H1 (cell line): ENCODE results near the gene STRIP2. TPM values are rescaled to one million over a fixed set of nuclear protein-coding genes. Genes with fewer than 3 reads are reported as not detected.

Experiments used
- CTCF ChIA-PET: fragments of 300-600 bp; sonication (Branson Sonifier 250); formaldehyde crosslinking; loops from one replicate; lab custom pipeline; 2021; ENCODE audit not compliant: partially characterized antibody; lab: Charles Lee
- POLR2A ChIA-PET: fragments of 300-600 bp; sonication (Branson Sonifier 250); formaldehyde crosslinking; loops from one replicate; lab custom pipeline; 2021; ENCODE audit warnings: inconsistent platforms; ENCODE audit not compliant: partially characterized antibody; lab: Charles Lee
- DNase-seq, 2 experiments: peaks; one replicate each; pipeline versions ENCODE4 v3.0.0 to v3.0.0-alpha.2; 2010 to 2022; ENCODE audit warnings: low spot score in 2 of 2, low read depth in 1 of 2, mixed read lengths in 1 of 2
- FAIRE-seq: peaks from 2 replicates; lab custom pipeline; 2011; peaks lifted over from hg19 to GRCh38; lab: Jason Lieb, UNC
- H2AFZ ChIP-seq: 2 replicates; pipeline ENCODE4 v1.8.1; 2012; ENCODE audit warnings: low read length, inconsistent platforms
- H2AK5ac ChIP-seq: 2 replicates; pipeline ENCODE4 v1.6.1; 2013; ENCODE audit warnings: low read depth, low read length
- H2BK120ac ChIP-seq: replicated peaks from 2 replicates; pipeline ENCODE3; 2013; ENCODE audit warnings: low read depth, low read length, inconsistent platforms
- H2BK12ac ChIP-seq: 2 replicates; pipeline ENCODE4 v1.6.1; 2013; ENCODE audit warnings: low read depth, low read length
- H2BK15ac ChIP-seq: 2 replicates; pipeline ENCODE4 v1.6.1; 2013; ENCODE audit warnings: low read length
- H2BK20ac ChIP-seq: 2 replicates; pipeline ENCODE4 v1.6.1; 2013; ENCODE audit warnings: low read length
- H2BK5ac ChIP-seq: 2 replicates; pipeline ENCODE4 v1.6.1; 2013; ENCODE audit warnings: low read depth, low read length
- H3K14ac ChIP-seq: 2 replicates; pipeline ENCODE4 v1.6.1; 2013; ENCODE audit warnings: inconsistent platforms; ENCODE audit not compliant: insufficient read length
- H3K18ac ChIP-seq: 2 replicates; pipeline ENCODE4 v1.6.1; 2013; ENCODE audit warnings: low read length; ENCODE audit errors: extremely low read depth
- H3K23ac ChIP-seq: 2 replicates; pipeline ENCODE4 v1.6.1; 2013; ENCODE audit warnings: inconsistent platforms; ENCODE audit not compliant: insufficient read length
- H3K23me2 ChIP-seq: 2 replicates; pipeline ENCODE4 v1.6.1; 2013; ENCODE audit warnings: low read depth, low read length
- H3K27ac ChIP-seq: 2 replicates; pipeline ENCODE4 v1.6.1; 2011; ENCODE audit warnings: low read depth, low read length, inconsistent platforms
- H3K27me3 ChIP-seq, 4 experiments: replicated peaks in 1 of 4; 1 replicate in 1 of 4; 2 replicates in 3 of 4; pipeline versions ENCODE4 v1.6.1 to v1.8.1; 2011 to 2013; ENCODE audit warnings: low read length in 3 of 4, mild to moderate bottlenecking in 3 of 4, inconsistent platforms in 2 of 4, mixed read lengths in 2 of 4, moderate library complexity in 1 of 4; ENCODE audit not compliant: control insufficient read depth in 3 of 4, insufficient read depth in 3 of 4; ENCODE audit errors: extremely low read depth in 1 of 4
- H3K36me3 ChIP-seq, 4 experiments: 2 replicates each; pipeline versions ENCODE4 v1.6.1 to v1.8.1; 2011 to 2013; ENCODE audit warnings: mild to moderate bottlenecking in 4 of 4, low read length in 3 of 4, moderate library complexity in 2 of 4, control low read depth in 1 of 4, inconsistent platforms in 1 of 4; ENCODE audit not compliant: insufficient read depth in 4 of 4, control insufficient read depth in 2 of 4
- H3K4ac ChIP-seq: replicated peaks from 2 replicates; pipeline ENCODE3; 2013; ENCODE audit warnings: low read length, low read depth, mixed read lengths, inconsistent platforms; ENCODE audit not compliant: insufficient read length
- H3K4me1 ChIP-seq, 4 experiments: replicated peaks in 1 of 4; 1 replicate in 1 of 4; 2 replicates in 3 of 4; pipeline versions ENCODE4 v1.6.1 to v1.8.1; 2011 to 2013; ENCODE audit warnings: low read length in 3 of 4, inconsistent platforms in 2 of 4, mixed read lengths in 1 of 4; ENCODE audit not compliant: insufficient read depth in 4 of 4, control insufficient read depth in 3 of 4
- H3K4me2 ChIP-seq, 2 experiments: 2 replicates each; pipeline versions ENCODE4 v1.6.1 to v1.8.1; 2011 to 2013; ENCODE audit warnings: low read depth in 2 of 2, low read length in 2 of 2, control low read depth in 1 of 2, inconsistent platforms in 1 of 2, mild to moderate bottlenecking in 1 of 2; ENCODE audit not compliant: insufficient read depth in 1 of 2
- H3K4me3 ChIP-seq, 4 experiments: fragments of 200-600, 300-600 bp in 1 of 4; sonication (generic), shearing (Covaris generic), sonication (Bioruptor Twin) in 1 of 4; 2 replicates each; pipeline versions ENCODE4 v1.5.1 to v1.8.1; 2011 to 2016; ENCODE audit warnings: low read length in 4 of 4, low read depth in 3 of 4, control low read depth in 2 of 4, inconsistent platforms in 2 of 4, mild to moderate bottlenecking in 2 of 4, mixed read lengths in 1 of 4, moderate library complexity in 1 of 4; ENCODE audit not compliant: insufficient read depth in 2 of 4; ENCODE audit errors: extremely low read depth in 1 of 4
- H3K56ac ChIP-seq: replicated peaks from 2 replicates; pipeline ENCODE3; 2013; ENCODE audit warnings: low read depth, mild to moderate bottlenecking, mixed read lengths, low read length, inconsistent platforms; ENCODE audit not compliant: insufficient read length
- H3K79me1 ChIP-seq: 2 replicates; pipeline ENCODE4 v1.6.1; 2013; ENCODE audit warnings: low read depth, low read length, control low read depth
- H3K79me2 ChIP-seq, 2 experiments: 2 replicates each; pipeline versions ENCODE4 v1.6.1 to v1.8.1; 2012 to 2013; ENCODE audit warnings: low read length in 2 of 2, mild to moderate bottlenecking in 2 of 2, inconsistent platforms in 1 of 2; ENCODE audit not compliant: insufficient read depth in 2 of 2, control insufficient read depth in 1 of 2
- H3K9ac ChIP-seq, 4 experiments: replicated peaks in 1 of 4; 1 replicate in 1 of 4; 2 replicates in 3 of 4; pipeline versions ENCODE4 v1.6.1 to v1.8.1; 2011 to 2013; ENCODE audit warnings: low read depth in 3 of 4, low read length in 3 of 4, control low read depth in 2 of 4, mild to moderate bottlenecking in 2 of 4, moderate library complexity in 2 of 4, inconsistent platforms in 1 of 4; ENCODE audit errors: extremely low read depth in 1 of 4
- H3K9me3 ChIP-seq, 2 experiments: 2 replicates each; pipeline versions ENCODE4 v1.6.1 to v1.8.1; 2012 to 2013; ENCODE audit warnings: mild to moderate bottlenecking in 2 of 2, moderate library complexity in 2 of 2, control low read depth in 1 of 2, inconsistent platforms in 1 of 2, low read depth in 1 of 2, low read length in 1 of 2, mixed read lengths in 1 of 2; ENCODE audit not compliant: insufficient read depth in 2 of 2
- H4K20me1 ChIP-seq, 2 experiments: replicated peaks in 1 of 2; 2 replicates each; pipeline versions ENCODE3 to v1.8.1; 2011 to 2013; ENCODE audit warnings: inconsistent platforms in 2 of 2, low read length in 2 of 2, mild to moderate bottlenecking in 1 of 2; ENCODE audit not compliant: insufficient read depth in 2 of 2, control insufficient read depth in 1 of 2
- H4K5ac ChIP-seq: 2 replicates; pipeline ENCODE4 v1.6.1; 2013; ENCODE audit warnings: low read length, low read depth, mixed read lengths, inconsistent platforms; ENCODE audit not compliant: insufficient read length
- H4K8ac ChIP-seq: 2 replicates; pipeline ENCODE4 v1.8.0; 2013; ENCODE audit warnings: mild to moderate bottlenecking, moderate library complexity, low read length, inconsistent platforms; ENCODE audit not compliant: insufficient read depth; ENCODE audit errors: extremely low read depth
- H4K91ac ChIP-seq: replicated peaks from 2 replicates; pipeline ENCODE3; 2013; ENCODE audit warnings: low read length, mixed read lengths, inconsistent platforms; ENCODE audit not compliant: insufficient read length
- CBX5 ChIP-seq: fragments of 300-800, 300-1000 bp; sonication (generic); IDR thresholded peaks from 2 replicates; pipeline ENCODE4 v1.7.1; 2016; ENCODE audit warnings: antibody characterized with exemption, low read length, low read depth
- POLR2A ChIP-seq, 2 experiments: IDR thresholded peaks; 1 replicate in 1 of 2; 2 replicates in 1 of 2; pipeline ENCODE4 v1.6.1; 2011; ENCODE audit warnings: low read depth in 2 of 2, low read length in 2 of 2, mild to moderate bottlenecking in 2 of 2; ENCODE audit errors: control extremely low read depth in 1 of 2
- WGBS, 2 experiments: shearing (Covaris generic) in 1 of 2; methylation state at CpG; one replicate each; pipeline versions ENCODE4 v1.1.6 to v1.1.7; 2013 to 2015; ENCODE audit warnings: low lambda C conversion rate in 2 of 2, mixed read lengths in 2 of 2, inconsistent platforms in 1 of 2, low coverage in 1 of 2, missing lambda C conversion rate in 1 of 2; ENCODE audit not compliant: insufficient replicate concordance in 2 of 2, insufficient coverage in 1 of 2, insufficient read length in 1 of 2; ENCODE audit errors: extremely low coverage in 1 of 2, missing lambda C conversion rate in 1 of 2; 5-methylcytosine and 5-hydroxymethylcytosine counted together
- polyA plus RNA-seq, 7 experiments: library from polyadenylated mRNA; depleted of rRNA in 3 of 7; stranded (reverse) in 5 of 7; unstranded in 2 of 7; fragments of >200 nt in 5 of 7; fragments of 200-250 nt in 2 of 7; gene quantifications; 1 replicate in 5 of 7; 2 replicates in 1 of 7; 4 replicates in 1 of 7; pipeline versions ENCODE4 v1.2.1 to v1.2.3, GENCODE V29; 2011 to 2013; ENCODE audit warnings: missing spikeins in 2 of 7, mixed read lengths in 2 of 7
- total RNA-seq: library from RNA; stranded (reverse); fragmentation: NEBNext Ultra II Directional; extraction: Animal tissue kit (Norgen Biotek cat#: 25700); gene quantifications from 2 replicates; pipeline ENCODE4 v1.2.1, GENCODE V29; 2021

The STRIP2 gene
- total and polyA plus RNA-seq, 2 of the 8 experiments (the other 6 are each of a cell fraction or from before 2014, with no cell fraction given) = 5.3 to 8.2 TPM

- POLR2A ChIA-PET = interaction anchor here (0.9 to 1.1 kb wide), 2 partner anchors 9 to 11 kb away, joined by 3 read pairs; partner anchors contain the start of gene STRIP2
- no peak for FAIRE-seq
These were observed 9.4 kb downstream of the STRIP2 start for GRCh38 chr7:129443612-129444011.

More at GRCh38 chr7:129443612-129444011, 9.4 kb downstream of the STRIP2 start:
- Histone ChIP-seq H4K91ac (no peak overlapping the region), H3K36me3 (peaks cover 2 to 20% (median 12%) of the 10 kb centered on the region in 4 experiments; a peak in 7 of 8 replicates), H2BK20ac (no peak overlapping the region), H2BK120ac (no peak overlapping the region), H2AFZ (no peak overlapping the region), H2AK5ac (no peak overlapping the region), H3K18ac (no peak overlapping the region), H4K20me1 (no peaks in the 10 kb centered on the region), H3K4me2 (no peak overlapping the region), H3K14ac (no peak overlapping the region), H3K4me3 (no peak overlapping the region), H4K5ac (no peak overlapping the region), H2BK15ac (no peak overlapping the region), H2BK5ac (no peak overlapping the region), H3K4me1 (no peaks in the 10 kb centered on the region), H3K9ac (no peak overlapping the region), H3K27me3 (no peaks in the 10 kb centered on the region), H3K4ac (no peak overlapping the region), H3K9me3 (peaks cover 4% of the 10 kb centered on the region in 2 experiments; a peak in 2 of 4 replicates), H2BK12ac (no peak overlapping the region), H4K8ac (no peak overlapping the region), H3K79me1 (no peaks in the 10 kb centered on the region), H3K23me2 (no peaks in the 10 kb centered on the region), H3K27ac (no peak overlapping the region), H3K23ac (no peak overlapping the region), H3K56ac (no peak overlapping the region), H3K79me2 (no peaks in the 10 kb centered on the region)
- CTCF ChIA-PET = interaction anchor here (0.7 to 1.7 kb wide), 8 partner anchors 18 to 172 kb away, joined by 3 to 6 read pairs (median 3); no protein-coding TSS in a partner anchor
- no peak for TF ChIP-seq CBX5
- TF ChIP-seq POLR2A (IDR thresholded peaks at IDR 0.05; ENCODE audit: control extremely low read depth in 1 of 2, low read depth in 2 of 2, low read length in 2 of 2) = no peak
- WGBS, 2 experiments = 88% methylated on average over 2 of the region's 2 CpGs; no CpG with 5 or more reads in 1 of the 2 experiments
- DNase-seq = no peak
